Astrocyte of the spinal cord (primary cell): ENCODE results near the gene PGAP1.

Experiments
- DNase-seq: peaks from one replicate; pipeline ENCODE4 v3.0.0; 2011; ENCODE audit warnings: low read depth, low spot score
- H3K4me3 ChIP-seq: 2 replicates; pipeline ENCODE4 v1.5.1; 2011; ENCODE audit warnings: low read depth, mild to moderate bottlenecking, low read length, moderate library complexity
- in situ Hi-C: cut with HindIII; loops from 2 replicates; pipeline ENCODE4 v1.10.0; 2017; ENCODE audit warnings: low sequenced_read_pairs
- TF ChIP-seq, protein P1 (sequence below): IDR thresholded peaks from 2 replicates; pipeline ENCODE4 v1.5.1; 2012; ENCODE audit warnings: low read depth, mild to moderate bottlenecking, low read length, inconsistent platforms

Gene PGAP1

DNA sequence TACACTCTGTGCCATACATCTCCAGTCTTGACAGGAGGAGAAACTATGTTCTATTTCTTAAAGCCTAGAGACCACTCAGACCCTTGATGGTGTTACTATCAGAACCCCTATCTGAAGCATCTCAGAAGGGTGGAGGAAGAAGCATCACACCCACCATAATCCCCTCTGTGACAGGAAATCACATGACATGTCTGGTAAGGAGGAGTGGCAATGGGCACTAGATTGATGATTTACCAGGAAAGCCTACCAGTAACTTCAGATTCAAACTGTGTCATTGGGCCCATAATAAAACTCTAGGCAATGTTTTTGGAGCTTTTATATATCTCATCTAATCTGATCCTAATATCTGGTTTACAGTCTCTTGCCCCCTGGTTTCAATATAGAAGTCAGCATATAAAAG is 80.2 kb downstream of the PGAP1 start:
- in situ Hi-C loops = no loop called here
- H3K4me3 ChIP-seq = no peak overlapping the region
- TF ChIP-seq, protein P1, sequence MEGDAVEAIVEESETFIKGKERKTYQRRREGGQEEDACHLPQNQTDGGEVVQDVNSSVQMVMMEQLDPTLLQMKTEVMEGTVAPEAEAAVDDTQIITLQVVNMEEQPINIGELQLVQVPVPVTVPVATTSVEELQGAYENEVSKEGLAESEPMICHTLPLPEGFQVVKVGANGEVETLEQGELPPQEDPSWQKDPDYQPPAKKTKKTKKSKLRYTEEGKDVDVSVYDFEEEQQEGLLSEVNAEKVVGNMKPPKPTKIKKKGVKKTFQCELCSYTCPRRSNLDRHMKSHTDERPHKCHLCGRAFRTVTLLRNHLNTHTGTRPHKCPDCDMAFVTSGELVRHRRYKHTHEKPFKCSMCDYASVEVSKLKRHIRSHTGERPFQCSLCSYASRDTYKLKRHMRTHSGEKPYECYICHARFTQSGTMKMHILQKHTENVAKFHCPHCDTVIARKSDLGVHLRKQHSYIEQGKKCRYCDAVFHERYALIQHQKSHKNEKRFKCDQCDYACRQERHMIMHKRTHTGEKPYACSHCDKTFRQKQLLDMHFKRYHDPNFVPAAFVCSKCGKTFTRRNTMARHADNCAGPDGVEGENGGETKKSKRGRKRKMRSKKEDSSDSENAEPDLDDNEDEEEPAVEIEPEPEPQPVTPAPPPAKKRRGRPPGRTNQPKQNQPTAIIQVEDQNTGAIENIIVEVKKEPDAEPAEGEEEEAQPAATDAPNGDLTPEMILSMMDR = no peak
- DNase-seq = no peak

DNA sequence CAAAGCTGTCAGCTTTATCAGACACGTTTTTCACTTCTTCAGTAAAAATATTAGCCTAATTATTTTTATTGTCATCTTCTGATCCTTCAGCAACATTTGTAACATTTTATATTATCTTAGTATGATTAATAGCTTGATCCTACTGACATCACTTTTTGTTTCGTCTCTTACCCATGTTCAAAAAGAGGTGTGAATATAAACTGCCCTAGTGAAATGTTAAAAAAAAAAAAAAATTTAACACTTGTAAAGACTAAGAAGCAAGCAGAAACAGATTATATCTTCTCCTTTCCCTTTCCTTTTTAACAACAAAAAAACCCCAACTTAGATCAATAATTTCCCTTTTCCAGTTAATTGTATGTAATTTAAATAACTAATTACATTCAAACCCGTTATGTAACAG is 81.1 kb downstream of the PGAP1 start:
- no peak overlapping the region for H3K4me3 ChIP-seq
- no peak for DNase-seq
- TF ChIP-seq, protein P1 = no peak
- in situ Hi-C loops = no loop called here

DNA sequence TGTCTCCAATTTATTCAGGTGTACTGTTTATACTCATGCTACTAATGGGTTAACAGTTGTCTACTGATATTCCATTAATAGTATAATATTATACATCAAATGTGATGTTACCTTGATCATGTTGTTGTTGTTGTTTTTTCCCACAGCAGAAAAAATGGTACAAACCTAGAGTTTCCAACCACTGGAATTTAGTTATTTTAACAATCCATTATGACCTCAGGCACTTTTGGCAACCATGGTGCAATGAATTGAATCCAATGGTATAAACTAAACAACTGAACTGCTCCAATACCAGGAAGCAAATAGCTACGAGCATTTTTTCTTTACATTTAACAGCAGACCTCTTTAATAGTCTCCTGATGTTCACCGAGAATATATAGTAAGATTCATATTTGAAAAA is 86.3 kb downstream of the PGAP1 start:
- TF ChIP-seq, protein P1 = no peak
- DNase-seq = no peak
- in situ Hi-C loops = no loop called here
- H3K4me3 ChIP-seq = no peak overlapping the region

DNA sequence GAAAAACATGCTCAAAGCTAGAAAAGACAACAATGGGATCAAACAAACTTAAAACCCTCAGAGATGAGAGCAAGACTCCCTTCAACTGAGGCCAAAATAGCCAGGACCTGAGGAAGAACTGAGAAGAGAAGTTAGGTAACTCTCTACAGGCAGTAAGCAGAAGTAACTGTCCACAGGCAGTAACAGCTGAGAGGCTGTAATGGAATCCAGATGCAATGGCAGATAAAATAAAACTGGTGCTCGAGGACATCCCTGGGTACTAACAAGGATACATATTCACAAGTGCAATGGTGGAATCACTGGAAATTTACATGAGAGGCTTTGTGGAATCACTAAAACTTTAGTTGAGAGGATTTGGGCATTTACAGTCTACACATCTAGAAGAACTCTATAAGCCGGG is 86.9 kb downstream of the PGAP1 start:
- in situ Hi-C loops = no loop called here
- TF ChIP-seq, protein P1 = no peak
- no peak for DNase-seq
- H3K4me3 ChIP-seq = no peak overlapping the region

DNA sequence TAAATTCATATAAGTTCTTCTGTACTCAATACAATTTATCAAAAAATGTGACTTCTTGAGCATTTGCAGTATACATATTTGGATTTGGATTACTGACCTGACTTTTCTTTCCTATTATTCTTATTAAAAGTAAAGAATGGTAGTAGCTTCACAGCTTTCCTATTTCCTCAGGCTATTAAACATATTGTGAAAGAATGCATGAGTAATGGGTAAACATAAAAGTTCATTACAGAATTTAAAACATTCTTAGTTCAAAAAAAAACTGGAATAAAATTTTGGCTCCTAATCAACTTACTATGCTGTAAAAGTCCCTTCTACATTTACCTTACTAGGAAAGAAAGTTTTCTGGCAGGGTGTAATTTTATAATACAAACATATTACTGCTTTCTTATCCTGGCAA is 90.1 kb downstream of the PGAP1 start:
- in situ Hi-C loops = no loop called here
- TF ChIP-seq, protein P1 = no peak
- no peak for DNase-seq
- H3K4me3 ChIP-seq = no peak overlapping the region

DNA sequence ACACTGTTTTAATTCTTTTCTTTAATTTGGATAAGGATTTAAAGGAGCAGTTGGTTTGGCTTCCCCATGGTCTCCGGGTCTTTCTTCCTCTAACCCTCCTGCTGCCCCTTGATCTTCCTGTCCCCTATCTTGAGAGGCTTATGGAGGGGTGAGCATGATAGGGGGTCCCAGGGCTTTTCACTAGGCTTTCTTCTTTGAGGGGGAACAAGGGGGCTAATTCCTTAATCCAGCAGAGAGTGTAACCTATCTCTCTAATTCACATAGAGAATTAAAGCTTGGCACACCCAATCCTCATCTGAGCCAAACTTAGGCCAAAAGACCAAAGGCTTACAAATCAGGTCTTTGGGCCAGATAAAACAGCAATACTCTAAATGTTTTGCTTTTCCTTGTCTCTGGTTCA is 95.8 kb downstream of the PGAP1 start:
- in situ Hi-C loops = no loop called here
- no peak overlapping the region for H3K4me3 ChIP-seq
- DNase-seq = no peak
- TF ChIP-seq, protein P1 = no peak

DNA sequence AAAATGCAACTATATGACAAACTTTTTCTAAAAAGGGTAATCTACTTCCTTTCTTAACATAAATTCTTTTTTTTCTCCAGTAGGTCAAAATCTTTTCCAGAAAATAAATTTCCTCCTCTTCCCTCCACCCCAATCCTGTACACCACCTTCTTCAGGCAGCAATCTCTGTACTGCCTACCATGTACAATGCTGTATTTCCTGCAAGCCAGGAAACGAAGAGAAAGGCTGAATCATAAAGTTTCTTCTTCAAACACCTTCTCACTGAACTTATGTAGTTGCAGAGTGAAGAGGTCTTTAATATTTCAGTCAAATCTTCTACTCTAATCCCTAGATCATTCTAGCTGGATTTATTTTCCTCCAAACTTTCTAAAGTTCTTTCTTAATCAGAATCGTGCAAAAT is 99.2 kb downstream of the PGAP1 start:
- H3K4me3 ChIP-seq = no peak overlapping the region
- in situ Hi-C loops = no loop called here
- DNase-seq = no peak
- TF ChIP-seq, protein P1 = no peak
